Stimulated activated CD4-positive, alpha-beta T cell treated with anti-CD3 and anti-CD28 coated beads, Interleukin-1b, Interleukin-23, amount 100 ng/mL, for 48 hours (primary cell): ENCODE results near the gene UBTF.

Experiments used
- DNase-seq: peaks from one replicate; pipeline ENCODE4 v3.0.0-alpha.2; 2020

The UBTF gene

DNA sequence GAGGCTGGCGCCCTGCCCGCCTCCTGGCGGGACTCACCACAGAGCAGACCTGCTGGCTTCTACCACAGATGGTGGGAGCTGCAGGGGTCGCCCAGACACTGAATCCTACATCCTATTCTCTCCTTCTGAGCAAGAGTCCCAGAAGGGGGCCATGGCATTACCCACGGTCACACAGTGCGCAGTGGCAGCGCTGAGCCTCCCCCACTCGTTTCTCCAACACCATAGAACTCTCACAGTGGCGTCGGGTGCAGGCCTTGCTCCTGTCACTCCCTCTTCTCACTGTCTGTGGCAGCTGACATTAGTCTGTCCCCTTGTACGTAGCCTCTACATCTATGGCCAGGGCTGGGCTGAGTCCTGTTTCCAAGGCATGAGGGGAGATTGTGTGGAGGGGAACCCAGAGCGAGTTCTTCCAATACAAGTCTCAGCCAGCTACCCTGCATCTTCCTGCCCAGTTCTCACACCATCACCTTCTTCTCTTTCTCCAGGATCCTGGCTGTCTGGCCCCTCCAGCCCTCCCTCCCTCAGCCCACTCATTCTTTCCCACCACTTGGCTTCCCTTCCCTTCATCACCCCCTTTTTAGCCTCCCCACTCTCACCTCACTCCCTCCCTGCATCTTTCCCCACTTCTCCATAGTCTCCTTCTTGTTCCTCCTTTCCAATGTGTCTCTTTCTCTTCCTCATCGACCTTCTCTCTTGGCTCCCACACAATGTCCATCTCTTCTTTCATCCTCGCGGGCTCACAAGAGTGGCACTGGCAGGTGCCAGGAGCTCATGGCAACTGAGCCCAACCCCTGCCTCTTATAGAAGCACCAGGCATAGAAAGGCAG lies 5.9 kb downstream of the UBTF start:
- DNase-seq, result no peak

DNA sequence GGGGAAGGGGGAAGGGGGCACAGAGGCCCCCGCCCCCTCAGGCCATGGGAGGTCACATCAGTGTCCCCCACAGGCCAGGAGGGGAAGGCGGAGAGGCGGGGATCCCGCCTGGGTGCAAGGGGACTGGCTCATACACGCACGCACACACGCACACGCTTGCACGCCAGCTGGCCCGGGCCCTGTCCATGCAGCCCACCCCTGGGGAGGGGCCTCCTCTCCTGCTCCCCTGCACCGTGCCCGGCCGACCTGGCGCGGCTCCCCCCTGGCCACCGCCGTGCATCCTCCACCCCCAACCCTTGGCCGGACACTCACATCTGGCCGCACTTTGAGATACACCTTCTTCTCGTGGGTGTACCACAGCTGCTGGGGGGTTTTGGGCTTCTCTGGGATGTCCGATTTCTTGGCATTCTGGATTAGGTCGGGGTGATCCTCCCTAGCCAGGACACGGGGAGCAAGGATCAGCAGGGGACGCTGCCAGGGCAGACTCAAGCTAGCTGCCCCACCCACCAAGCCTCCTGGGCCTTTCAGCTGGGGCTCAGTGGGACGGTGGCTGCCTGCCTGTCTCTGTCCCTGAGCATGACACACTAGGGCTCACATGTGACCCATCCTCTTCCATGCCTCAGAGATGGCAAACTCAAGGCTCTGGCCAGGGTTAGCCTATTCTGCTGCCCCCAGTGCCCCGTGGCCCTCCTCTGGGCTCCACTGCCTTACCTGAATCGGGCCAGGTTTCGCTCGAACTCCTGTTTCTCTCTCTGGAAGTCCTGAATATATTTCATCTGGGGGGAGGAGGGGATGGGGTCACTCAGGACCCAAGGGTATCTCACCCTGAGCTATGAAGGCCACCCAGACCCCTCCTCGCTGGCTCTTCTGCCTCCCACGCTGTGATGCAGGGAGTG lies 6.7 kb downstream of the UBTF start:
- DNase-seq, result no peak

DNA sequence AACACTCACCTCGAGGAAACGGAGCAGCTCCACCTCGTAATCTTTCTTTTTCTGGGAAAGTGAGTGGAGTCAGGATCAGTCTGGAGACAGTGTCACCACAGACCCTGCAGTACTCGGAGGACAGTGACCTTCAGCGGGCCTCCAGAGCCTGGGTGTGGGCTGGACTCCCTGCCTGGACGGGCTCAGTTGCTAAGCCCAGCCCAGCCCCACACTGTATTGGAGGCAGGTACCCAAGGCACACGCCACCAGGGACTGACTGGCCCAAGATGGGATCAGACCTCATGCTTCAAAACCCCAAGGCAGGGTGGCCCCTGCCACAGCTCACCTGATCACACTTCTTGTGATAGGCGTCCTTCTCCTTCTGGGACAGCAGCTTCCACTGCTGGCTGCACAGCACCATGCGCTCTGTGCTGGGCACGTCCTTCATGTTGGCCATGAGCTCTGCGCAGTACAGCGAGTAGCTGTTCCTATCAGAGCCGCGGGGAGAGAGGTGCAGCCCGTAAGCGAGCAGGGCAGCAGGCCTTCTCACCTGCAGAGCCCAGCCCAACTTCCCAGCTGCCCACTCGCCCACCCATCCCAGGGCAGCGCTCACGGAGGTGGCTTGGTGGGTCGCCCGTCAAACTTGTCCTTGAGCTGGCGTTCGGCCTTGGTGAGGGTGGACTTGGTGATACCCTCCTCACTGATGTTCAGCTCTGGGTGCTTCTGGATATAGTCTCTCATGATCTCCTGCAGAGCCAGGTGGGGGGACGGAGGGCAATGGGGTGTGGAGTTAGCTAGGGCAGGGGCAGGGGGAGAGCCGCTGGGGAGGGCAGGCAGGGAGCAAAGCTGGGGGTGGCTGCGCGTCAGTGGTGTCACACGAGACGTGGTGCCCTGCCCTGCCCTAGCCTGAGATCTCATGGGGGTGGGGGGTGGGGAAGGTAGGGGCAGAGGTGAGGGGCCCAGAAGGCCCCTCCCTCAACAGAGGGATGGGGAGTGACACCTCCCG lies 7.9 kb downstream of the UBTF start:
- DNase-seq, result no peak

DNA sequence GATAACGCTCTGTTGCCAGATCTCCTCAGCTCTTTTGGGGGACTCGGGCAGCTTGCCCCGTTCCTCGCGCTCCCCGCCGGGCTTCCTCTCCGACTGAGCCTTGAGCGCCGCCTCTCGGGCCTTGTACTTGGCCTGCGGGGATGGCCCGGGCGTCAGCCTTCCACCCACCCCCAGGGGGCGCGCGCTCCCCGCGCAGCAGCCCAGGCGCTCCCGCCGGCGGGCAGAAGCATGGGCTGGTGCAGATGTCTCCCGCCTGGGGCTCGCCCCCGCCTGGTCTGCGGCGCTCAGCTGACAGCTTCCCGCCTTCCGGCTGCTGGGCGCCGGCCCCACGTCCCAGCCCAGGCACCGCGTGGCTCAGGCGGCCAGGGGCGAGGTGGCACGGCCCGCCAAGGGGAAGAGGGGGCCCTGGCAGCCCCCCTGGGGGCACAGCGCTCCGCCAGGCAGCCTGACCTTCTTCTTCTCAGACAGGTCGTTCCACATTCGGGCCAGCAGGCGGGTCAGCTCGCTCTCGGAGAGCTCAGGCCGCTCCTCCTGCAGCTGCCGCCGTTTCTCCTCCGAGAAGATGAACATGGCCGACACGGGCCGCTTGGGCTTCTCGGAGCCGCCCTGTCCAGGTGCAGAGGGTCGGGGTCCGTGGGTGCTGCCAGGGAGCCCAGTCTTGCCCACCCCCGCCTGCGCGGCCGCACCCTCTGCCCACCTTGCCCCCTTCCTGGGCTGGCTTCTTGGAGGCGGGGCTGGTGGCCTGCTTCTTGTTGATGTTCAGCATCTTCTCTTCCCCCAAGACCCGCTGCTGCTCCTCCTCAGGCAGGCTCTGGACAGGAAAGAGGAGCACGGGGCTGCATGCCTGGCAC lies 8.9 kb downstream of the UBTF start:
- peak; percentile 93 for DNase-seq

DNA sequence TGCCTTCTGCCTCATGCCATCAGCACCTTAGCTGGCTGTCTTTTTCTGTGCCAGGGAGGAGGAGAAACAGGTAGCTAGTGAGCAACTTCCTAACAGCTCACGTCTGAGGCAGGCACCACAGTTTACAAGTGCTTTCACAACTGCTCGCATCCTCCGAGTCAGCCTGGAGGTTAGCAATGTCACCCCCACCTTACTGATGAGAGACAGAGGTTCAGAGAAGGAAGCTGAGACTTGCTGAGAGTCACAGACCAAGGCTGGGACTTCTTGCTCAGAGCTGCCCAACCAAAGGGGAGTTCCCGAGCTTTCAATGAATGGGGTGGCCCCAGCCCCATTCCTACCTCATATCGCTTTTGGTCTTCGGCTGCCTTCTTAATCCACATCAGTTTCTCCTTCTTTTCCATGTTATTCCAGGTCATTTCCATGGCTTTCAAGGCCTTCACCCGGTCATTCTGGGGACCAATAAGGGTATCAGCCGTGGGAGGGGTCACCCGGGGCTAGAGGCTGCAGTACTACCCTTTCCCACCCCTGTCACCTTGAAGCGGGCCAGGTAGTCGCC lies 9.6 kb downstream of the UBTF start:
- DNase-seq, result peak; percentile 83

DNA sequence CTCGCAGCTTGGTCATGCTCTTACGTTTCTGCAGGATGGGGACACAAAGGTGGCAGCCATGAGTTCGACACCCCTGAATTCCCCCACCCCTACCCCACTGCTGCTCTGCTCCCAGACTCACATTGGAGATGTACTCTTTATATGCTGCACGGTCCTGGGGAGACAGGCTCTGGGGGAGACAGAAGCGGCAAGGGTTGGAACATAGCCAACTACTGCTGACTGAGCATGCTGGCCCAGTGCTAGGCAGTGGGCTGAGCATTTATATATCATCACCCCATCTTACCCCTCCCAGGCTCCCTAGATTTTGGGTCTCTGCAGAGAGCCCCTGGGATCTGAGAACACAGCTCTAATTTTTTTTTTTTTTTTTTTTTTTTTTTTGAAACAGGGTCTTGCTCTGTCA lies 11.7 kb downstream of the UBTF start:
- DNase-seq, result no peak

DNA sequence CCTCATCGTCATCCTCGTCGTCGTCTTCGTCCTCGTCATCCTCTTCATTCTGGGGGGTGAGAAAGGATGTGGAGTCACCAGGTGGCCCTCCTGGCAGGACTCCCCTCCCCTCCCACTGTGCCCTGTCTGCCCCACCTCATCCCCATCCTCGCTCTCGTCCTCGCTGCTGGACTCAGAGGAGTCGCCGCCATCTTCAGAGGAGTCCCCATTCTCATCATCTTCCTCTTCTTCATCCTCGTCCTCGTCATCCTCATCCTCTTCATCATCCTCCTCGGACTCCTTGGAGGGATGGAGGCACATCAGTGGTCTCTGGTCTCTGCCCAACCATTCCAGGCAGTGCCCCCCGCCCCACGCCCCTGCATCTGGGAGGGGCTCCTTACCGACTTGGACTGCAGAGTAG lies 12.2 kb downstream of the UBTF start:
- no peak for DNase-seq

DNA sequence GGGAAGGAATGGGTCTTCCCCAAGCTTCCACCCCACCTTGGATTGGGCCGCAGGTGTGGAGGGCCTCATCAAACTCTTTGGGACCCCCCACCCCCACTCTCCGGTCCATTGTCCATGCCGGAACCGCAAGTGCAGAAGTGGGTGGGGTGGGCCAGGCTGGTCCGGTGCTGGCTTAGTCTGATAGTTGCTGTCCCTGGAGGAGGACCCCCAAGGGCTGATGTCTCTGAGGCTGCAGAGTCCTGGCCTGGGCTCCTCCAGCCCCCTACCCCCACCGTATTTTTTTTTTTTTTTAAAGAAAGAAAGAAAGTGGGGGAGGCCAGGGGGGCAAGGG lies 12.7 kb downstream of the UBTF start:
- no peak for DNase-seq

DNA sequence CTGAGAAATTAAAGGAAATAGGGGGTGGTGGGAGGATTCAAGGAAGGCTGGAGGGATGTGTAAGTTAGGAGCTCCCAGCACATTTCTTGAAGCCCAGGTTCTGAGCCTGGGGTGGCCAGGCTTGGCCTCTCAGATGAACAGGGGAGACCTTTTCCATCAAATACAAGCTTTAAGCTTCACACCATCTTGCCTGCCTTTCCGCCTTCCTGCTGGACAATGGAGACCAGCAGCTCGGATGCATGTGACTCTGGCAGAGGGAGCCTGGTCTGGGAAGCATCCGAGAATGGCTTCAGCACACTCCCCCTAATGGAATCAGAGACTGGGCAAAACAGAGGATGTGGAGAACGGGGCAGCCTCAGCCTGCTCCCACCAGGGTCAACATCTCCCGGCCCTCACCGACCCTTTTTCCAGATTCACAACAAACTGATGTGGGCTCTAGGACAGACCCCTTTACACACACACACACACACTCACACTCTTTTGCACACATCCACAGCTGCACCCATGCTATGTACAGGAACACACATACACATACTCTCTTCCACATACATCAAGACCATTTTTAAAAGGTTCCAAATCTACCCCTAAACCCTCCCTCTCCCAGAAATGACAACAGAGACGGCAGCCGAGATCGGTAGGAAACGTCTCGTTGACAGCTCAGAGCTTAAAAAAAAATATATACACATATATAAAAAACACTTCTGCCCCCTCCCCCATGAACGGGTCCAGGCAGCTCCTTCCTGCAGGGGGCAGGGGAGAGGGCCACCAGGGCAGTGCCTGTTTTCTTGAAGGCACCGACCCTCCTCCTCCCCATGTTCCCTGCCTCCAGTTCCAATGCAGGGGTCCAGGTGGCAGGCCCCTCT lies 13.3 kb downstream of the UBTF start:
- no peak for DNase-seq

DNA sequence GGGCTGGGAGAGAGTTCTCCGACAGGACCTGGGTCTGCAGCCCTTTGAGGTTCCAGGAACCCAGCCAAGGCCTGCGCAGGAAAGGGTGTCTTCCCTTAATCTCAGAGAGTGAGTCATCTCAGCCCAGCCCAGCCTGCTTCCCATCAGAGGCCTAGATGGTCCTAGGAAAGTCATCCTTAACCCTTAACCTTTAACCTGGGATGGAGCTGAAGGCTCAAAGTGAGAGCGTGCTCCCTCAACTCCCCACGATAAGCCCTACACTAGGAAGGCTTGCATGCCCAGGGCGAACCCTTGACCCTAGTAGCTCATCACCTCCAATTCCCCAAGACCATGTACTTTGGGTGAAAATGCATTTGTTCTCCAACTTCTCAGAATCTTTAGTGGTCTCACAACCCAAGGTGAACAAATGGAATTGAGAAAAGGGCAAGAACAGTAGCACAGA lies 15.0 kb downstream of the UBTF start:
- DNase-seq, result no peak

DNA sequence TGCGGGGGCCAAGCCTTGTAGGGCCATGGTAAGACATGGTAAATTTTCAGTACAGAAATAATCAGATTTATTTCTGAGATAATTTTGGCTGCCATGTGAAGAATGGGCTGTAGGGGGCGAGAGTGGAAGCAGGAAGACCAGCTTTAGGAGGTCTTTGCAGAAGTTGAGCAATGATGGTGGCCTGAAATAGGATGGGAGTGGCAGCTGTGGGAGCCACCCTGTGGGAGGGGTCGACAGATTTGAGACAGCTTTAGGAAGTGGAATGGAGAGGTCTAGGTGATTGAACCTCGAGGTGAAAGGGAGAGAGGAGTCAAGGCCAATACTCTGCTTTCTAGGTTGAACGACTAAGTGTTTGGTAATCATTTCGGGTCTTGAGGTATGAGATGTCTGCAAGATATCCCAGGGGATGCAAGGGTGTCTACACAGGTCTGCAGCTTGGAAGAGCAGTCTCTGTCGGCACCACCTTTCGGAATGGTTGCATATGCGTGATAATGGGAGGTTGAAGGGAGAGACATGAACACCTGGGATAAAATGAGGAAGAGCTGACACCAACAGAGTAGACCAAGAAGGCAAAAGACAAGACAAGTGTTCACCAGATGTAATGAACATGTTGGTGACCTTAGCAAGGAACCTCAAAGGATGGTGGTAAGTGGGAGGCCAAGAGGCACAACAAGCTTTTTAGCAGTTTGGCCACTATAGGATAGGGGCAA lies 15.6 kb downstream of the UBTF start:
- DNase-seq, result peak; percentile 58

DNA sequence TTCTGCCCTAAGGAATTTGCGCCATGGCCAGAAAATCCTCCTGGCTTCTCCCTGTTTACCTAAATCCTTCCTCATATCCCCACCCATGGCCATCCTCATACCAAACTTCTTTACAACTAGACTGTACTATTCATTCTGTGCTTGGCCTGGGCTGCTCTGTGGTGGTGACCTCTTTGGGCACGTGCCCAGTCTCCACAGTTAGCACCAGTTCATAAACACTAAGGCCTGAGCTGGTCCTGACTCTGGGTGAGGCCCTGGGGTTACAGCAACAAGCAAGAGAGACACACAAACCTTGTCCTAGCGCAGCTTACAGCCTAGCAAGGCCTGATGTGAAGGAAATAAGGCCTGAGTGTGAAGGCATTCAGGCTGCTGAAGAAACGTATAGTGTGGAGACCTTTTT lies 16.7 kb downstream of the UBTF start:
- no peak for DNase-seq

DNA sequence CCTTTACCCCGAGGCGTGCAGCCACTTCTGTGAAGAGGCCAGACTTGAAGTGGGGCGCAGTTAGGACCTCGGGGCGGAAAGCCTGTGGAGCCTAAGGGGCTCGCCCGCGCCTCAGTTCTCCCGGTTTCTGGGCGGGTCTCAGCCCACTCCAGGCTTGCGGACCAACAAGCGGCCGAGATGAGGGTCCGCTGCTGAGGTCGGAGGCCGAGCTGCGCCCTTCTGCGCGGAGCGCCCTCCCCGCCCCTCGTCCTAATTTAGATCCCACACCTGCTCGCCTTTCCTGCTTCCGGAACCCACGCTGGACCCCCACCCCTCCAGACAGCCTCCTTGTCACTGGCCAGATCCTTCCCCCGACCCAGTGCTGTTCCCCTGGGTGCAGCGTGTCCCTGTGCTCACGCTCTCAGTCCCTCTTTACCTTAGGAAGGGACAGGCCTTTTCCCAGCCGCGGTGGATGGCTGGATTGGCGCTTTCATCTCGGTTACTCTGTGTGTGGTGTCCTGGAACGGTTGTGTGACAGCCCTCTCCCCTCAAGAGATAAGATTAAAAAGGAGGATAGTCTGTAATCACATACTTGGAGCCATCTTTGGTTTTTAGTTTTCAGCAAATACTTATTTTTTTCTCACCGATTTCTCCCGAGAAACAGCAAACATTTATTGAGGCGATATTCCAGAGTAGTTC lies 18.9 kb downstream of the UBTF start:
- DNase-seq, result no peak

DNA sequence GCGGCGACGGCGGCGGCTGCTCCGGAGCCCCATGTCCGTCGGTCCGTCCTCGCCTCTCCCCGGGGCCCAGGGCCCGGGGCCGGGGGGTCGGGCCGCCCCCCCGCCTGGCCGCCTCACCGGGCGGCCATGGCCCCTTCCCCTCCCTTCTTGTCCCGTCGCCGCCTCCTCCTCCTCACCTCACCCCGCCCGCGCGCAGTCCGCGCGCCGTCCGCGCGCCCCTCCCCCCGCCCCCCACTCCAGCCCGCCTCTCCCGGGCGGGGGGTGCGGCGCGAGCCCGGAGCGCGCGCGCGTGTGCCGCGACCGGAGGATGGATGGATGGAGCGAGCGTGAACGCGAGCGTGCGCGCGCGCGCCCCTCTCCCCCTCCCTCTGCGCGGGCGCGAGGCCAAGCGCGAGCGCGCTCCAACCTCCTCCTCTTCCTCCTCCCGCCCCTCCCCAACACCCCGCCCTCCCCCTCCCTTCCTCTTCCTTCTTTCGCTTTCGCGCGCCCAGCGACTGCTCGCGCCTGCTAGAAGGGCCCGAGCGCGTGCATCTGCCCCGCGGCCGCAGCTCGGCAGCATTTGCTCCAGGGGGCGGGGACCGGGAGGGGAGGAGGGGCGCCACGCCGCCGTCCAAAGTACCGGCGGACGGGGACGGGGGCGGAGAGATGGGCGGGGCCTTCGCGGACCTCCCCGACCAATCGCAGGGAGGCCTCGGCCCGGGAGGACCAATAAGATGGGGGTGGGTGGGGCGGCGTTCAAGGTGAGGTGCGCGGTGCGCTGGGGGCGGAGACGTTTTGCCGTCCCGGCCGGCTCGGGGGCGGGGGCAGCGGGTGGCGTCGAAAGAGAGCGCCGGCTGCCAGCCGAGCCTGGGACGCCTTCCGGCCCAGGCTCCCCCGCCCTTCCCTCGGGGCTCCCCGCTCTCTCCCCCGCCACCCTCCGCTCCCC lies 19.7 kb downstream of the UBTF start, which contains the start of gene ATXN7L3:
Gene ATXN7L3, minus strand, starts transcription at position 332 of the 925 bp plus-strand sequence. CDS start 1,814 bp downstream, outside the sequence.
- DNase-seq, result peak; percentile 100

DNA sequence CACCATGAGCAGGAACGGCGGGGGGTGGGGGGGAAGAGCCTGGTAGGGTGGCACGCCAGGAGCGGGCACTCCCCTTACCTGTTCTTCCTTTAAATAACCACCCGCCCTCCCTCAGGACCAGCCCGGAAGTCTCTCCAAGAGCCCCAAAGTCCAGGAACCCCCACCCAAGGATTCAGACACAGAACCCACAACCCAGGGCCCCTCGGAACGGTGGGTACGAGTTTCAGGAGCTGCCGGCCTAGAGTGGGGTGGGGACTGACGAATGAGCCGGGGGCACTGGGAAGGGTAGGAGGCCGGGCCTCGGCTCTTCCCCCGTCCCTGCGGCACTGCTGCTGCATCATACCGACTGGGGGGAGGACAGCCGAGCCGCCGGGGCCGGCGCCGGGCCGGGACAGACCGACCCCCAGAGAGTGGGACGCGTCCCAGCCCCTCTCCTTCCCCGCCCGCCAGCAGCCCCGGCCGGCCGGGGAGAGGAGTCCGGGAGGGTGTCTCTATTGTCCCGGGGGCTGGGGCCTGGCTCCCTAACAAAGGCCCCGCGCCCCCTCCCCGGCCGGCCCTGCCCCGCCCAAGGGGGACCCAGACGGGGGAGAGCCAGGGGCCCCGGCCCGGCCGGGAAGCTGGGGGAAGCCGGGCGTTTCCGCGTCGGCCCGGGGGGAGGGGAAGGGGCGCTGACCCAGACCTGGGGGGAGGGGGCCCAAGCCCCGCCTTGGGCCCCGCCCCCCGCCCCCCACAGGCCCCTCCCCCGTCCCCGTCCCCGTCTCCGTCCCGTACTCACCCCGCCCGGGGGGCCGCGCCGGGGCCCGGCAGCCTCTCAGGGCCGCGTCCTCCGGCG lies 20.5 kb downstream of the UBTF start:
- peak; percentile 39 for DNase-seq

DNA sequence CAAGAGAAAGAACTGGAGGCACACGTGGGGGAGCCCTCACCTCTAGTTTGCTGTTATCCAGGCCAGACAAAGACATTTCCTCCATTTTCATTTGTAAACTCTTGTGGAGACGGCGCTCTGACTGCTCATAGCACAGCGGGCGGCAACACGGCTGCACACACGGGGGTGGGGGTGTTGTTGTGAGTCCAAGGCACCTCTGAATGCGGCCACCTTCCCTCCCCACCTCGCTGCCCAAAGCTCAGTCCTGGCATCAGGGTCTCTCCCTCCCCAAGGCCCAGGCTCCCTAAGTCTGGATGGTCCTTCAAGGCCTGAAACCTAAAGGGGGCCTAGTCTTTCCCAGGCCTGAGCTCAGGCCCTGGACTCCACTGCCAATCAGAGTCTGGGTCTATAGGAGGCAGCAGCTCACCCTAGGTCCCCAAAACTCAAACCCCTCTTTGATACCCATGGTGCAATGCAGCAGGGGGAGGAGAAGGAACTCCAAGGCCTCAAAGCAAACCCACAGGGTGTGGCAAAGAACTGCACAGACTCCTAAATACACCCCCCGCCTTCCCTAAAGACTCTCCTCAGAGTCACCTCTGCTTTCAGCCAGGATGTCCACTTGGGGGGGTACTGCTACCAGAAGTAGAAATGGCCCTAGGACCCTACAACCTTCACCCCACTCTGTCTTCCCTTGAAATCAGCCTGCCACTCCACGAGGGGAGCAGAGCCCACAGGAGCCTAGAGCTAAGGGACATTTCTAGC lies 21.3 kb downstream of the UBTF start:
- DNase-seq, result peak; percentile 47
